Right kidney (tissue), 1 donor: ENCODE measurements around the gene MESD.
"Not testable (repeated sequence)": the region's sequence is repeated elsewhere in the genome, so short reads cannot be mapped to it uniquely, and the experiment has no call there.

Experiments
- DNase-seq: peaks from one replicate; pipeline ENCODE4 v3.0.0-alpha.2; 2016

The MESD gene

DNA sequence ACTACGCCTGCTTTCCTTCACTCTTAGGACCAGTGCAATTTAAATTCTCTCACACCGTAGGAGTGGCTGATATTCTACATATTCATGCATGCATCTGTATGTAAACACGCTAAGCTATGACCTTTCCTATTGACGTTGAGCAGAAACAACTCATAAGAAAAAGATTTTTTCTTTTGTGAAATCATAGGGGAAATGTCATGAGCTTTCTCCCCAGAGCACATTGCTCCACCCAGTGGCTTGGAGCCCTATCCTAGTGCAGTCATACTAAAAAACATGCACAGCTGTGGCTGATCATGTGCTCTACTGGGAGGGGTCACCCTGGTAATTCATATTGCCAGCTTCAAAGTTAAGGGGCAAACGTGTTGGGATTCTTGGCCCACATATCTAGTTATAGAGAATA, 1.8 kb upstream of the MESD start:
- no peak for DNase-seq

DNA sequence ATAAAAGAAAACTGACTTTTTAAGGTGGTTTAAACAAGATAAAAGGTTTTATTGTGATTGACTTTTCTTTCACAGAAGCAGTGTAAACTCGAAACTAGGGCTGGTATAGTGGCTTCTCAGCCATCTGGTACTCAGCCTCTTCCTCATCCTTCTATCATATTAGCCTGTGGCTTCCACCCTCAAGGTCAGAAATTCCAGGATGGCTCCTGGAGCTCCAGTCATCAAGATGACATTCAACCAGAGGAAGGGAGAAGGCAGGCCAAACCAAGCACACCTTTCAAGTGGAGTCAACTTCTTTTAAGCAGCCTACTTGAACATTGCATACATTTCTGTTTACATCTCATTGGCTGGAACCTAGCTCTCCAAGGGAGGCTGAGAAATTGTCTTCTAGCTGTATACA, 1.3 kb upstream of the MESD start:
- no peak for DNase-seq

DNA sequence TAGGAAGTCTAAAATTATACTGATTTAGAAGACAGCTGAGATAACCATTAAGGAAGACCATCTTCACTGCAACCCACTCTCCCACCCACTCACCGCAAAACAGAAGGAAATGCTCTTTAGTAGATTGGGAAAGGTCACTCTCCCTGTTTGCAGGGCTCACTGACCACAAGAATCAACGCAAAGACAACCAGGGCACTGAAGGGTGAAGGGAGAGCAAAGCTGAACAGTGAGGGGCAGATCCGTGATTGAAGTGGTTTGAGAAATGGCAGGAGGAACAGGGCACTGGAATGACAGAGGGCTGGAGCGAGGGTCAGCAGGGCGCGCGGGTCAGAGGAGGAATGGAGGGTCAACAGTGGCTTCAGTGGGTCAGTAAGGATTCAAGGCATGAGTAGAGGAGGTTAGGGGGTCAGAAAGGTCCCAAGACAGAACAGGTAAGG, 520 bp downstream of the MESD start:
- DNase-seq = peak; percentile 25

DNA sequence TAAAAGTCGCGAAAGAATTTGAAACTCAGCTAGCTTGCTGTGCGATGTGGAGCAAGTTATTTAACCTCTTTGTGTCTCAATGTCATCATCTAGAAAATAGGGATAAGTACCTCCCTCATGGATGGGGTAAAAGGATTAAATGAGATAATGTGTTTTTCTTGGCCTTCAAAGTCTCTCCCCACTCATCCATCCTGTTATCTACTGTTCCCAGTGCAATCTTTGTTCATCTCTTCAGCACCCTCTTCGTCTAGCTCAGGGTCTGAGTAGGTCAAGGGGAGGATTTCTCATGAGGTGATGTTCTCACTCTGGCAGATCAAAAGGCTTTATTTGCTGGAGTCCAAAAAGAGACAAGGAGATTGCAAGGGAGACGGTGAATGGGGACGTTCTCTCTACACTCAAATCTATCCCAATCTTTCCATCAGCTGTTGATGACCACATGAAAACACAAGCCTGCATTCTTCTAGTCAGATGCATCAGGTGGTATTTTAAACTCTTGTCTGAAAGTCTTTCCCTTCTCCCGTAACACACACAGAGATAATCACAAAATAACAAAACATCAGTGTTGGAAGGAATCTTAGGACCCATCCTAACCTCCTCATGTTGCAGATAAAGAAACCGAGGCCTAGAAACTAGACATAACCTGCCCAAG, 1.3 kb downstream of the MESD start:
- no peak for DNase-seq

DNA sequence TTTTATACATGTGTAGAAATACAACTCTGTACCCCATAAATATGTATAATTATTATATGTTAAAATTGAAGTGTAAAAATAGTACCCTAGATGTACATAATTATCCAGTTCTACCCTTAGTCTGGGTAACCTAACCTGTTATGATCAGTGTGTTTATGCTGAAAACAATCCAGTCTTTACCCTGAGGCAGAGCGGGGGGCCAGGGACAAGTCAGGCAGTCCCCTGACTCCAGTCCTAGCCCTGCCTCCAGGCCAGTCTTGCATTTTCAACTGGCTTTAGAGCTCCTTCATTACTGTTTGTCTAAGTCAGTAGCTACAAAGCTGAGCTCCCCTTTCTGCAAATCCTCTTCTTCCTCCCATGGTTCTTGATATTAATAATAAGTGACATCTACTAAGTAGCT, 3.1 kb downstream of the MESD start:
- DNase-seq = no peak

DNA sequence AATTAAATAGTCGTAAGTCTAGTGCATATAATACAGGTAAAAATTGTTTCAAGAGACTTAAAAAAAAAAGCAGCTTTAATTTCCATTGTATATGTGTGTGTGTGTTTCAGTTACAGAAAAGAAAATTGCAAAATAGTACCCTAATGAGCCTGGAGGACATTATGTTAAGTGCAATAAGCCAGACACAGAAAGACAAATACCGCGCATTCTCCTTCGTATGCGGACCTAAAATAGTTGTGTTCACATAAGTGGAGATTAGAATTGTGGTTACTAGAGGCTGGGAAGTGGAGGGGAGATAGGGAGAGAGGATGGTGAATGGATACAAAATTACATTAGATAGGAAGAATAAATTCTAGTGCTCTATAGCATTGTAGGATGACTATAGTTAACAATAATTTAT, 3.6 kb downstream of the MESD start:
- no peak for DNase-seq

DNA sequence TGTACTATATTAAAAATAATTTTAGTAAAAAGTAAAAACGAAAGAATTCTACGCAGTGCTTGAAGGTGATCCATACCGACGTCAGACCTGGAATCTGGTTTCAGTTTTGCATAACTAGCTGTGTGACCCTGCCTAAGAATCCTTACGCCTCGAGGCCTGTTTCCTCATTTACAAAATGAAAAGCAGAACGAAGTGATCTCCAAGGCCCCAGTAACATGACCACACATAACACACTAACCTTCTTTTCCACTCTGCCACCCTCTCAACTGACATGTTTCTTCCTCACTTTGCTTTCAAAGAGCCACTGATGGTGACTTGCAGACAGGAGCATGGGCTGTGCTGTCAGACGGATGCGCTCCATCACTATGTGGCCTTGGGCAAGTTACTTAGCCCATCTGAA, 4.8 kb downstream of the MESD start:
- DNase-seq = no peak

DNA sequence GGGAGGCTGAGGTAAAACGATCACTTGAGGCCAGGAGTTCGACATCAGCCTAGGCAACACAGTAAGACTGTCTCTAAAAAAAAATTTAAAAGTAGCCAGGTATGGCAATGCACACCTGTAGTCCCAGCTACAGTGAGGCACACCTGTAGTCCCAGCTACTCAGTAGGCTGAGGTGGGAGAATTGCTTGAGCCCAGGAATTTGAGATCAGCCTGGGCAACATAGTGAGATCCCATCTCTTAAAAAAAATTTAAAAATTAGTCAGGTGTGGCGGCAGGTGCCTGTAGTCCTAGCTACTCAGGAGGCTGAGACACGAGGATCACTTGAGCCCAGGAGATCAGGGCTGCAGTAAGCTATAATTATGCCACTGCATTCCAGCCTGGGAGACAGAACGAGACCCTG, 6.8 kb downstream of the MESD start:
- no peak for DNase-seq

DNA sequence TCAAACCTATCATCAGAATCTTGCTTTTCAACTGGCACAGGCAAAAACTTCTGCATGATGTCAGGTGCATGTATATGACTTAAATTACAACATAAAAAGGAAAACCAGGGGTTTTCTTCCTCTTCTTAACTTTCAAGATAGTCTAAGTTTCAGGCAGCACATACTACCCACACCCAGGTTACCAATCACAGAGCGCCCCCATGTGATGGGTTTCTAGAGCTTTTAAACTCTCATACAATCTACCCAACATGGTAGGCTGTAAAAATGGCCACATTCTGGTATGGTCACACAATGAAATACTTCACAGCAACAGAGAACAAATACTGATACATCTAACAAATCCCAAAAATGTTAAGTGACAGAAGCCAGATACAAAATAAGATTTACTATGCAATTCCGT, 7.4 kb downstream of the MESD start:
- no peak for DNase-seq

DNA sequence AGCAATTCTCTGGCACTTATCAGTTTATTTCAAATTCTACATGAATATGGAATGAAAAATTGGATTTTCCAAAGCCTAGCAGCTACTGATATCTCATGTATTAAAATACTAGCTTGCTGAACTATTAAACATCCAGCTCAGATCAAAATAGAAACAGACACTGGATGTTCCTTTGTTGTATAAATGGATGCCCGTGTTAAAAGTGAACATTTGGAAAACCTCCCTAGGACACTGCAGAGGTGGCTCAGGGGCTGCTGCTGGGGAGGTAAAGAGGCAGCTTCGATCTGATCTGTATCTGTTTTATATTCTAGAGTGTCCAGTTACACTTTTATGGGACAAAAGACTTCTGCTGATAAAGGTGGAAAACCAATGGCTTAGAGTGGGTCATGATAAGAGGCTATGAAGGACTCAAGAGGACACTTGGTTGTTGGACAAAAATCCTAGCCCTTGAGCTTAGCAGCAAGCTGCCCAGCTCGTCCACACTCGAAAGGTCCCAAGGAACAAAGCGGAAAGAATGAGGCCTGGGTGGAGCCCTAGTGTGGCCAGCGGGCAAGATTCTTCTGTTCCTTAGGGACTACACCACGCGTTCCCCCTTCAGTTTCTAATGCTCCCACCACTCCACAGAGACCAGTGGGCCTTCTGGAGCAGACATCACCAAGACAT, 9.9 kb downstream of the MESD start:
- no peak for DNase-seq

DNA sequence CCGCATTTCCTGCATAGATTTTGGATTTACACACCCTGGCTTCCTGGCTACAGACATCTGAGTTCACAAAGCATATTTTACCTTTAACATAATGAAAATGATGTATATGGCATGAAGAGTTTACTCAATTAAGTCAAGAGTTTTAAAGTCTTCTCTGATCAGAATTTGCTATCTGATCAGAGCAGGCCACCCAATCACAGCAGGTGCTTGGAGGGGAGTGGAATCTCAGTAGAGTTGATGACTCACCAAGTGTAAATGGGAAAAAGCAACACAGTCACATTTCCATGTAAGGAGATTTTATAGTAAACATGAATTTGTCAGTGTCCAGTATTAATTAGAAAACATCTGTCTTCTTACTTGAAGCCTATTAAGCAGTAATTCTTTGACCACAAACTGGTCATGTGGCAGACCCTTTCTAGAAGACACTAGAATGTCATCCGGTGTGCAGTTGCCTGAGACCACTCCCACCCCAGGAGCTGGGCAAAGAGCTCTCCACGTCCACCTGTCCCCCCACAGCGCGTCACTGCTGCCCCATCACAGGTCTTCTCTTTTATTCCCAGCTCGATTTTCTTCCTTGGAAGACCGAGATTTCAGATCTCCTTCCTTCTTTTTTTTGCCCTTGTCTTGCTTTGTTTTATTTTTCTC, 10.8 kb downstream of the MESD start:
- no peak for DNase-seq

DNA sequence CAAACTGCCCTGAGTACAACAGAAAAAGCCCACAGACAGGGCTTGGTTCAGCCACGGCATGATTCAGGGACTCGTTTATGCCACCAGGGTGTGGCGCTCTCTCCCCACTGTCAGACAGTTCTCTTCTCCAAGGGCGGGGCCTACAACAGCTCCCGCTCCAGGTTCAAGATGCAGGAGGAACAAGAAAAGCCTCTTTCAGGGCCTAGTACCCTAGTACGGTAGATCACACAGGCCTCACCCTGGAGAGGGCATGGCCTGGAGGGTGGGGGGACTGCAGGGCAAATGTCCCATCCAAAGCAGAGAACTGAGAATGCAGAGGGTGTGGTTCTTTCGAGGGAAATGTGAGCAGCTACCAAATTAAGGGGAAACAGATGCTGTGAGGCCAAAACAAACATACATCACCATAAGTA, 12.0 kb downstream of the MESD start:
- DNase-seq = no peak

DNA sequence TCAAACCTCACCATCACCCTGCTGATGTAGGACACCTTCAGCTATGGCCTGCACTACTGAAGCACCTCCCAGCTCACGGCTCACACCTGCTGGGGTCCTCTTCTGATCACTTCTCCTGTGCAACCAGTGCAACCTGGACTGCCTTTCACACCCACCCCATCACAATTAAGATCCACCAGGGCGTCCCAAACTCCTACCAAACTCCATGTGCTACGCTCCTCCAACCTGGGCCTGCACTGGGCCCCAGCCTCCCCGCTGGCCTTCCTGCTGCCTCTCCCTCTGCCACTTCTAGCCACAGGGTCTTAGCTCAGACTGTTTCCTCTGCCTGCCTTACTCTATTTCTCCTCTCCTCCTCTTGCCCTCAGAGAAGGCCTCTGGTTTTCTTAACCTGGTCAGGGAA, 12.8 kb downstream of the MESD start:
- DNase-seq = no peak

DNA sequence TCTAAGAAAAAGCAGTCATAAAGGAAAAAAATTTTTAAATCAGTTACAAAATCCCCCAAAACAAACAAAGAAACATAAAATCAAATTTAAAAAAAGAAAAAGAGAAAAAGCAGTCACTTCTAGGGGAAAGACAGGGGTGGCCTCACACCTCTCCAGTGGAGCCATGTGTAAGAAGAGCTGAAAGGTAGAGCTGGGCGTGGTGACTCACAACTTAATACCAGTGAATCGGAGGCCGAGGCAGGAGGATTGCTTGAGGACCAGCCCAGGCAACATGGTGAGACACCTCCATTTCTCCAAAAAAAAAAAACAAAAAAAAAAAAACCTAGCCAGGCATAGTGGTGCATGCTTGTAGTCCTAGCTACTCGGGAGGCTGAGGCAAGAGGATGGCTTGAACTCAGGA, 14.7 kb downstream of the MESD start:
- no peak for DNase-seq

DNA sequence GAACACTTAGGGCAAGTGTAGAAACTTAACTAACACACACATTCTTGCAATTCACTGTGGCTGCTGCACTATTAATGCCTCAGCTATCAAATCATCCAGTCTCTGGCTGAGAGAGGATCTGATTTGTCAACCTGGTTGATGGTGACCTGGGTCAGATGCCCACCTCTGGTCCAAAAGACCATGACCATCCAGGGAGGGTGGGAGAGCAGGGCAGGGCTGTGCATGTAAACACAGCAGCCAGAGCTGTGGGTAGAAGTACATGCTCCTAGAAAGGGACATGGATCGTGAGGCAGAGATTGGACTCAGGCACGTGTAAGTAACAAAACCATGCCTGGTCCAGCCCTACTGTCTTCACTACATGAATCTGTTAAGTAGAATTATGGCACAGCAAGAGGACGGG, 17.3 kb downstream of the MESD start:
- no peak for DNase-seq

DNA sequence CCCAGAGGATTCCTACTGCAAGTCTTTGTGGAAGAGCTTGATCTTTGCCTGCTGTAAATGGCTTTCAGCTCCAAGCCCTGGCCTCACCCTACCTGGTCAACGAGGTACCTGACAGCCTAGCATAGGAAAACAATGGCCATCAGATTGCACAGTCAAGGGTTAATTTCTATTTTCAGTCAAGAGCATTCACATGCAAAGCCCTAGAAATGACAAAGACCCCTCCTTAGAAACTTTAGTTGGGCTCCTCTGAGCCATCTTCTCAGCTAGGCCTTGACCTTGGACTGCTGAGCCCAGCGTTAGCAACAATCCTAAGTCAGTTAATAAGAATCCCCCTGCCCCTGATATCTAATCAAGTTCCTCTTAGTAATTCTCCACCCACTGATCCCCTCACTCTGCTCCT, 18.5 kb downstream of the MESD start:
- DNase-seq = no peak

DNA sequence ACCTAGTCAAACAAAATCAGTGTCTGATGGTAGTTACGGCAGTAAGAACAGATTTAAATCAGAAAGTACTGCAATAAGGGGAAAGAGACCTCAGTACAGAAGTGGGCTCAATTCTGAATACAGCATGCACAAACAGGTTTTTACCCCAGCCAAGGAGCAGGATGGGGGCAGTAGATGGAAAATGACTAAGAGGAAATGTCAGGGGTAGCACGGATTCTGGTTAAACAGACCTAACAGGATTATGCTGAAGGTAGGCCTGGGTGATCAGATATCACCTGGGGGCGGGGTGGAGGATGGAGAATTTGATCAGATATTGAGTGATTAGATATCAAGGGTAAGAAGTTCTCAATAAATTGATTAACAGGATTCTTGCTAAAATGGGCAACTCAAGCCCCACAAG, 19.0 kb downstream of the MESD start:
- DNase-seq = no peak

DNA sequence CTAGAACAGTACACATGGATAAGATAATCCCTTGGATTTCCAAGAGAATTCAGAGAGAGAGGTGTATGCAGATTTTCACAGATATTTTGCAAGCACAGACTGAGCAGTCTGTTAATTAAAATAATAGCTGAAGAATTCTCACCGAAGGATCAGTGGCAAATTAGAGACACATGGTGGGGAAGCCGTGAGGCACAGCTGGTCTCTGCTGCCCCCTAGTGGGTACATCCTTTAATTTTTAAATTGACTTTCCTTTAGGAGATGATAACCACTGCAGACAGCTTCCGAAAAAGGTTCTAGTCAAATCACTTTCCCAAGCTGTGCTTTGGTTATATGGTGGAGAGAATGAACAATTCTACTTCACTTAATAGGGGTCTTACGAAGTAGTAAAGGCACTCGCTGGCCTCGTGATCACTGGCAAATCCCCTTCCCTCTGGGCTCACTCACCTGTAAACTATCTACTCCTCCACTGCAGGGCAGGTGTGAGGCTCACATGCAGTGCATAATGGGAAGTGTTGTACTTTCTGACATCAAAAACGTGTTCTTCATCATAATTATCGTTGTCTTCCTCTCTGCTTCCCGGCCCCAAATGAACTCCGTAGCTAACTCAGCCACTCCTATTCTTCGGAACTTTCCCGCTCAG, 19.5 kb downstream of the MESD start:
- peak; percentile 37 for DNase-seq

DNA sequence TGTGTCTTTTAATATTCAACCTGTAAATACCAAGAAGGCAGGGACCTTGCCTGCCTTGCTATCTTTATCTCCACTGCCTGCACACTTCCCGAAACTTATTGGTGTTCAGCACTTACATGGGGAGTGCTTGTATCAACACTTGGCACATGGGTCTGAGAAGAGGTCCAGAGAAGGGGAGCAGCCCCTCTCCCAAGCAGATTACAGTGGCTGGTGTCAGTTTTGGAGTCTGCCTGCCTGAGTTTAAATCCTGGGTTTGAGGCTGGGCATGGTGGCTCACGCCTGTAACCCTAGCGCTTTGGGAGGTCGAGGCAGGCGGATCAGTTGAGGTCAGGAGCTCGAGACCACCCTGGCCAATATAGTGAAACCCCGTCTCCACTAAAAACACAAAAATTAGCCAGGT, 20.3 kb downstream of the MESD start:
- DNase-seq = no peak

DNA sequence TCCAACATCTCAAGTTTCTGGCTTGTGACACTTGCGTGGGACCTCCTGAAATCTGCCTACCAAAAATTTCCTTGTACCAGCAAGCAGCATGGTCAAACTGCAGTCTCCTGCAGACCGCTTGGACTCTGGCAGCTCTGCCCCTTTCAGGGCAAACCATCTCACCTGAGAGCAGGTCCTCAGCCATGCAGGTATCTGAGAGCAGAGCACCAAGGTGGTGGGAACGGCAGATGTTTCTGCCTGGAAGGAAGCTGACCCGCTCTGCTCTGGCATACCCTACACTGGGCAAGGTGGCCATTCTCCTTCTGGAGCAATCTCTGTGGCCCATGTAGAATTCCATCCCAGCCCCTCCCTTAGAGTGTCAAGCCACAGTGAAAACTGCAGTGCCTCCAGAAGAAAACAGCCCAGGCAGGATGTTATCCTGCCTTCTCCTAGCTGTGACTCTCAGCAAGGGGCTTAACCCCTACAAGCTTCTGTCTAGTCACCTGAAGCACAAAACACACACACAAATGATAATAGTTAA, 21.6 kb downstream of the MESD start:
- no peak for DNase-seq

DNA sequence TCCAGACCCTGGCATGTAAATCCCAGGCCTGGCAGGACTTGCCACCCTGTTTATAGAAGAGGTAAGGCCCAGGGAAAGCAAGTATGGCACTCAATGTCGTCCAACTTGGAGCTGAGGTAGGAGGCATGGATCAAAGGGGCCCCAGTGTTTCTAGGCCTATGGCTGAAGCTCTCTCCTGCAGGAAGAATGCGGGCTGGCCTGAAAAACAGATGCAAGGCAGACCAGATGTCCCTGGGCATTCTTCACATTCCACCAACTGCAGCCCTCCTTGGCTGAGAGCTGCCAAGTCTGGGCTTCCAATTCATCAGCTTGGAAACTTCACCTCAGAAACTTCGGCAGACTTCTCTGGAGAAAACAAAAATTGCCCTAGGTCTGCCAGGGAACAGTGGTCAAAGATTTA, 22.2 kb downstream of the MESD start:
- no peak for DNase-seq

DNA sequence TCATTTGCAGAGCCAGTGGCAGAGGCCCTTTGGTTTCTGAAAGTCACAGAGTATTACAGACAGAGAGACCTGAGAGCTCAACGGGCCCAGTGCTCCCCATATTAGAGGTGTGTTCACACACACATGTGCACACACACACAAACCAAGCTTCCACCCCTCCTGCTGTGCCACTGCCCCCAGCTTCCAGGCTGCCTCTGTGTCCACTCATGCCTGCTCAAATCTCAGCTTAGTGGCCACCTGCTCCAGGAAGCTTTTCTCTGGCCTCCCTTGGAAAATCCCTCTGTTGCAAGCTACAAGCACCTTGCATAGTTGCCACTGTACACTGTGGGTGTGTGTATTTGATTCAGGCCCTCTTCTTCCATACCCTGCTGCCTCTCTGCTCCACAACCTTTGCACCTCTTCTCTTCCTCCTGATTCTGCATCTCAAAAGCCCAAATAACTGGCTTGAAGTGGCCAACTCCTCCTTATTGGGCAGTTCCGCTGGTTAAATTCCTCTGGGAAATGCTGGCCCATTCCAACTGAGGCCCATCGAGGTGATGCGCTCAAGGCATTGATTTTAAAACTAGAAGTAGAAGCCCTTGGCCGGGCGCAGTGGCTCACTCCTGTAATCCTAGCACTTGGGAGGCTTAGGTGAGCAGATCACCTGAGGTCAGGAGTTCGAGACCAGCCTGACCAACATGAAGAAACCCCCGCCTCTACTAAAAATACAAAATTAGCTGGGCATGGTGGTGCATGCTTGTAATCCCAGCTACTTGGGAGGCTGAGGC, 23.0 kb downstream of the MESD start:
- no peak for DNase-seq

DNA sequence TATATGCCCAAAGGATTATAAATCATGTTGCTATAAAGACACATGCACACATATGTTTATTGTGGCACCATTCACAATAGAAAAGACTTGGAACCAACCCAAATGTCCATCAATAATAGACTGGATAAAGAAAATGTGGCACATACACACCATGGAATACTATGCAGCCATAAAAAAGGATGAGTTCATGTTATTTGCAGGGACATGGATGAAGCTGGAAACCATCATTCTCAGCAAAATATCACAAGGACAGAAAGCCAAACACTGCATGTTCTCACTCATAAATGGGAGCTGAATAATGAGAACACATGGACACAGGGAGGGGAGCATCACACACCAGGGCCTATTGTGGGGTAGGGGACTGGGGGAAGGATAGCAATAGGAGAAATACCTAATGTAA, 24.2 kb downstream of the MESD start:
- not testable (repeated sequence) for DNase-seq
